Stimulated activated naive CD4-positive, alpha-beta T cell (primary cell): ENCODE data around the gene FAM107B.

Source experiments
- DNase-seq, 6 experiments: peaks; one replicate each; lab custom pipeline; 2025; lab: John Stamatoyannopoulos, UW

FAM107B gene

GRCh38 chr10:14776546-14776945, 1.8 kb upstream of the FAM107B start:
- no peak for DNase-seq

GRCh38 chr10:14775656-14776055, 959 bp upstream of the FAM107B start:
- no peak for DNase-seq

GRCh38 chr10:14774214-14774580, 500 bp downstream of the FAM107B start:
- no peak for DNase-seq

- no peak for DNase-seq
These were observed 1.0 kb downstream of the FAM107B start for GRCh38 chr10:14773551-14774213.

GRCh38 chr10:14772399-14772798, 2.3 kb downstream of the FAM107B start:
- DNase-seq: no peak

- DNase-seq: no peak
These were observed 3.8 kb downstream of the FAM107B start for GRCh38 chr10:14770927-14771326.

GRCh38 chr10:14761372-14761771, 13.3 kb downstream of the FAM107B start:
- no peak for DNase-seq

GRCh38 chr10:14758994-14759664, 15.6 kb downstream of the FAM107B start:
- DNase-seq: no peak

- no peak for DNase-seq
These were observed 16.2 kb downstream of the FAM107B start for GRCh38 chr10:14758451-14758850.

- no peak for DNase-seq
These were observed 16.7 kb downstream of the FAM107B start for GRCh38 chr10:14757986-14758385.

- DNase-seq: no peak
These were observed 17.3 kb downstream of the FAM107B start for GRCh38 chr10:14757394-14757793.

GRCh38 chr10:14753441-14753840, 21.3 kb downstream of the FAM107B start:
- no peak for DNase-seq

- DNase-seq: no peak
These were observed 22.8 kb downstream of the FAM107B start for GRCh38 chr10:14751921-14752320.

GRCh38 chr10:14751014-14751896, 23.4 kb downstream of the FAM107B start:
- no peak for DNase-seq

- DNase-seq: no peak
These were observed 25.5 kb downstream of the FAM107B start for GRCh38 chr10:14749070-14749809.

GRCh38 chr10:14748441-14748840, 26.3 kb downstream of the FAM107B start:
- no peak for DNase-seq

- DNase-seq: no peak
These were observed 31.9 kb downstream of the FAM107B start for GRCh38 chr10:14742815-14743214.

- no peak for DNase-seq
These were observed 32.3 kb downstream of the FAM107B start for GRCh38 chr10:14742382-14742781.

GRCh38 chr10:14740684-14741247, 33.9 kb downstream of the FAM107B start:
- DNase-seq: no peak

- no peak for DNase-seq
These were observed 36.7 kb downstream of the FAM107B start for GRCh38 chr10:14737808-14738545.

- no peak for DNase-seq
These were observed 38.1 kb downstream of the FAM107B start for GRCh38 chr10:14736600-14737081.
